Activated CD4-positive, alpha-beta memory T cell treated with anti-CD3 and anti-CD28 coated beads, Interleukin-2, amount 10 ng/mL, durations not matched to agents 7 days and 5 days (primary cell): ENCODE measurements around the gene HDAC8. TPM values are rescaled to one million over a fixed set of nuclear protein-coding genes. Genes with fewer than 3 reads are reported as not detected.
"Not testable (repeated sequence)": the region's sequence is repeated elsewhere in the genome, so short reads cannot be mapped to it uniquely, and the experiment has no call there.

Experiments
- CTCF ChIA-PET: fragments of 350-600 bp; sonication (Branson Sonifier 250); formaldehyde crosslinking; loops from one replicate; lab custom pipeline; 2021; ENCODE audit warnings: antibody characterized with exemption, inconsistent platforms; lab: Charles Lee
- POLR2A ChIA-PET: fragments of 350-600 bp; sonication (Branson Sonifier 250); formaldehyde crosslinking; loops from one replicate; lab custom pipeline; 2021; ENCODE audit warnings: antibody characterized with exemption; lab: Charles Lee
- DNase-seq: peaks from one replicate; pipeline ENCODE4 v3.0.0-alpha.2; 2020
- H3K27ac Mint-ChIP-seq: one replicate; pipeline ENCODE4 v1.8.0; 2021; ENCODE audit warnings: mild to moderate bottlenecking, mixed read lengths
- H3K27me3 Mint-ChIP-seq: one replicate; pipeline ENCODE4 v1.8.0; 2021; ENCODE audit warnings: mixed read lengths
- H3K36me3 Mint-ChIP-seq: one replicate; pipeline ENCODE4 v1.8.0; 2021; ENCODE audit warnings: low read depth, mixed read lengths
- H3K4me1 Mint-ChIP-seq: one replicate; pipeline ENCODE4 v1.8.0; 2021; ENCODE audit warnings: mixed read lengths
- H3K4me3 Mint-ChIP-seq: one replicate; pipeline ENCODE4 v1.8.0; 2021; ENCODE audit warnings: mild to moderate bottlenecking, mixed read lengths
- H3K9me3 Mint-ChIP-seq: one replicate; pipeline ENCODE4 v1.8.0; 2021; ENCODE audit warnings: mixed read lengths
- total RNA-seq, 2 experiments: library from RNA; stranded (reverse); gene quantifications; one replicate each; pipeline ENCODE4 v1.2.3, GENCODE V29; 2021

HDAC8 gene
- total RNA-seq, 2 experiments from 2014 or later = 23.8 to 24.1 TPM

DNA sequence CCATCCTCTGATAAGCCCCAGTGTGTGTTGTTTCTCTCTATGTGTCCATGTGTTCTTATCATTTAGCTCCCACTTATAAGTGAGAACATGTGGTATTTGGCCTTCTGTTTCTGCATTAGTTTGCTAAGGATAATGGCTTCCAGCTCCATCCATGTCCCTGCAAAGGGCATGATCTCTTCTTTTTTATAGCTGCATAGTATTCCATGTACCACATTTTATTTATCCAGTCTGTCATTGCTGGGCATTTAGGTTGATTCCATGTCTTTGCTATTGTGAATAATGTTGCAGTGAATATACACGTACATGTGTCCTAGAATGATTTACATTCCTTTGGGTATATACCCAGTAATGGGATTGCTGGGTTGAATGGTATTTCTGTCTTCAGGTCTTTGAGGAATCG, 167.5 kb downstream of the HDAC8 start:
- H3K9me3 Mint-ChIP-seq, POLR2A ChIA-PET, DNase-seq, H3K4me3 Mint-ChIP-seq, H3K27me3 Mint-ChIP-seq, H3K4me1 Mint-ChIP-seq, H3K27ac Mint-ChIP-seq, CTCF ChIA-PET: not testable (repeated sequence)
- H3K36me3 Mint-ChIP-seq = peaks cover 13% of the 10 kb centered on the region

DNA sequence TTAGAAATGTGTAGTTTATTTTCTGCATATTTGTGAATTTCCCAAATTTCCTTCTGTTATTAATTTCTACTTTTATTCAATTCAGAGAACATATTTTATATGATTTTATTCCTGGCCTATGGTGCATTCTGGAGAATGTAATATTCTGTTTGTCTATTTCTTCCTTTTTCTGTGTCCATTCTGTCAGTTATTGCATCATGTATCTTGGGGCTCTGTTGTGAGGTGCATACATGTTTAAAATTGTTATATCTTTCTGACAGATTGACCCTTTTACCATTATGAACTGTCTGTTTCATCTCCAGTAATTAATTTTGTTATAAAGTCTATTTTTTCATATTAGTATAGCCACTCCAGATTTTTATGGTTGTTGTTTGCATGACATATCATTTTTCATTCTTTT, 170.0 kb downstream of the HDAC8 start:
- Mint-ChIP-seq H3K4me3 (no peak overlapping the region), H3K4me1 (no peaks in the 10 kb centered on the region), H3K9me3 (no peaks in the 10 kb centered on the region), H3K36me3 (peaks cover 6% of the 10 kb centered on the region), H3K27ac (no peak overlapping the region), H3K27me3 (no peaks in the 10 kb centered on the region)
- POLR2A ChIA-PET = no interaction called here
- DNase-seq = no peak
- CTCF ChIA-PET = no interaction called here

- H3K36me3 Mint-ChIP-seq = no peaks in the 10 kb centered on the region
Observed at GRCh38 chrX:72399816-72400215, 172.8 kb downstream of the HDAC8 start.

GRCh38 chrX:72396117-72396516, 176.5 kb downstream of the HDAC8 start:
- no peak overlapping the region for H3K27ac Mint-ChIP-seq
- CTCF ChIA-PET = no interaction called here

More at GRCh38 chrX:72399816-72400215, 172.8 kb downstream of the HDAC8 start:
- ChIA-PET POLR2A (no interaction called here), CTCF (no interaction called here)
- Mint-ChIP-seq H3K4me1 (no peaks in the 10 kb centered on the region), H3K9me3 (no peaks in the 10 kb centered on the region), H3K27me3 (no peaks in the 10 kb centered on the region), H3K4me3 (no peak overlapping the region), H3K27ac (no peak overlapping the region)
- no peak for DNase-seq

GRCh38 chrX:72395237-72395636, 177.4 kb downstream of the HDAC8 start:
- DNase-seq = no peak
- ChIA-PET POLR2A (no interaction called here), CTCF (no interaction called here)
- Mint-ChIP-seq H3K27ac (no peak overlapping the region), H3K36me3 (no peaks in the 10 kb centered on the region), H3K4me1 (no peaks in the 10 kb centered on the region), H3K4me3 (no peak overlapping the region), H3K9me3 (no peaks in the 10 kb centered on the region), H3K27me3 (no peaks in the 10 kb centered on the region)

More at GRCh38 chrX:72396117-72396516, 176.5 kb downstream of the HDAC8 start:
- H3K9me3 Mint-ChIP-seq = no peaks in the 10 kb centered on the region
- H3K27me3 Mint-ChIP-seq = no peaks in the 10 kb centered on the region
- POLR2A ChIA-PET = no interaction called here
- DNase-seq = no peak
- no peaks in the 10 kb centered on the region for H3K36me3 Mint-ChIP-seq
- H3K4me3 Mint-ChIP-seq = no peak overlapping the region
- H3K4me1 Mint-ChIP-seq = no peaks in the 10 kb centered on the region

GRCh38 chrX:72394518-72395170, 178.0 kb downstream of the HDAC8 start:
- no peaks in the 10 kb centered on the region for H3K9me3 Mint-ChIP-seq

GRCh38 chrX:72393836-72394517, 178.7 kb downstream of the HDAC8 start:
- Mint-ChIP-seq H3K36me3 (no peaks in the 10 kb centered on the region), H3K4me1 (no peaks in the 10 kb centered on the region), H3K27ac (no peak overlapping the region), H3K9me3 (no peaks in the 10 kb centered on the region), H3K4me3 (no peak overlapping the region), H3K27me3 (no peaks in the 10 kb centered on the region)
- ChIA-PET CTCF (no interaction called here), POLR2A (no interaction called here)
- DNase-seq = no peak

More at GRCh38 chrX:72394518-72395170, 178.0 kb downstream of the HDAC8 start:
- H3K36me3 Mint-ChIP-seq = no peaks in the 10 kb centered on the region
- no peaks in the 10 kb centered on the region for H3K27me3 Mint-ChIP-seq
- H3K4me3 Mint-ChIP-seq = no peak overlapping the region
- CTCF ChIA-PET = no interaction called here
- POLR2A ChIA-PET = no interaction called here
- no peak overlapping the region for H3K27ac Mint-ChIP-seq
- DNase-seq = no peak
- no peaks in the 10 kb centered on the region for H3K4me1 Mint-ChIP-seq

- ChIA-PET POLR2A (no interaction called here), CTCF (no interaction called here)
- H3K4me3 Mint-ChIP-seq = no peak overlapping the region
- no peaks in the 10 kb centered on the region for H3K27me3 Mint-ChIP-seq
- no peak for DNase-seq
- H3K4me1 Mint-ChIP-seq = no peaks in the 10 kb centered on the region
- no peaks in the 10 kb centered on the region for H3K9me3 Mint-ChIP-seq
- H3K36me3 Mint-ChIP-seq = no peaks in the 10 kb centered on the region
- H3K27ac Mint-ChIP-seq = no peak overlapping the region
Observed at GRCh38 chrX:72392816-72393800, 179.5 kb downstream of the HDAC8 start.

- ChIA-PET POLR2A (no interaction called here), CTCF (no interaction called here)
- H3K36me3 Mint-ChIP-seq = no peaks in the 10 kb centered on the region
- no peak overlapping the region for H3K27ac Mint-ChIP-seq
- no peaks in the 10 kb centered on the region for H3K4me1 Mint-ChIP-seq
- H3K9me3 Mint-ChIP-seq = no peaks in the 10 kb centered on the region
- no peak for DNase-seq
- no peak overlapping the region for H3K4me3 Mint-ChIP-seq
- H3K27me3 Mint-ChIP-seq = no peaks in the 10 kb centered on the region
Observed at GRCh38 chrX:72392042-72392441, 180.6 kb downstream of the HDAC8 start.

GRCh38 chrX:72387247-72387646, 185.4 kb downstream of the HDAC8 start:
- H3K27me3 Mint-ChIP-seq = no peaks in the 10 kb centered on the region
- no peak overlapping the region for H3K27ac Mint-ChIP-seq
- H3K4me3 Mint-ChIP-seq = no peak overlapping the region
- no peaks in the 10 kb centered on the region for H3K36me3 Mint-ChIP-seq
- ChIA-PET POLR2A (no interaction called here), CTCF (no interaction called here)
- H3K4me1 Mint-ChIP-seq = no peaks in the 10 kb centered on the region
- no peaks in the 10 kb centered on the region for H3K9me3 Mint-ChIP-seq
- DNase-seq = no peak

DNA sequence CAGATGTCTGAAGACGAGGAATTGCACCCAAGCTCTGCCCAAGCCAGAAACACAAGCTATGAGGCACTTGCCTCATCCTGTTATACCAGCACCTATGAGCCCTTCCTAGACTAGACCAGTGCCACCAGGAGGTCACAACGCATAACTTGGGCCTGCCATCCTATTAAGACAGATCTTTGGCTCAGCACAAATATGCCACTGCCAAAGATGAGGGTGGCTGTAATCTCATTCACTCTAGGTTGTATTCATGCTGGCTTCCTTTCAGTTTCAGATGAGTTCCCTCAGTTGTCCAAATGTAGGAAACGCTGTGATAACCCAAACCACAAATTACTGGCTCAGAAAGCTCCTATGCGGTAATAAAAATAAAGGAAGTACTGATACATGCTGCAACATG, 190.4 kb downstream of the HDAC8 start:
- POLR2A ChIA-PET = no interaction called here
- Mint-ChIP-seq H3K4me3 (no peak overlapping the region), H3K27me3 (no peaks in the 10 kb centered on the region), H3K27ac (no peak overlapping the region), H3K9me3 (no peaks in the 10 kb centered on the region), H3K4me1 (no peaks in the 10 kb centered on the region), H3K36me3 (no peaks in the 10 kb centered on the region)
- DNase-seq = no peak
- CTCF ChIA-PET = no interaction called here

- ChIA-PET POLR2A (no interaction called here), CTCF (no interaction called here)
- H3K4me1 Mint-ChIP-seq = no peaks in the 10 kb centered on the region
- no peaks in the 10 kb centered on the region for H3K9me3 Mint-ChIP-seq
- H3K4me3 Mint-ChIP-seq = no peak overlapping the region
- DNase-seq = no peak
- H3K27me3 Mint-ChIP-seq = no peaks in the 10 kb centered on the region
- H3K27ac Mint-ChIP-seq = no peak overlapping the region
- H3K36me3 Mint-ChIP-seq = no peaks in the 10 kb centered on the region
Observed at GRCh38 chrX:72381439-72382201, 191.0 kb downstream of the HDAC8 start.

GRCh38 chrX:72376124-72376523, 196.5 kb downstream of the HDAC8 start:
- no peak for DNase-seq
- H3K36me3 Mint-ChIP-seq = no peaks in the 10 kb centered on the region
- no peaks in the 10 kb centered on the region for H3K4me1 Mint-ChIP-seq
- H3K9me3 Mint-ChIP-seq = no peaks in the 10 kb centered on the region
- ChIA-PET CTCF (no interaction called here), POLR2A (no interaction called here)
- H3K4me3 Mint-ChIP-seq = no peak overlapping the region
- no peaks in the 10 kb centered on the region for H3K27me3 Mint-ChIP-seq
- H3K27ac Mint-ChIP-seq = no peak overlapping the region
